NCI-H226 (cell line): ENCODE data around the gene CRY1.
"Not testable (repeated sequence)": the region's sequence is repeated elsewhere in the genome, so short reads cannot be mapped to it uniquely, and the experiment has no call there.

Experiments
- DNase-seq: peaks from one replicate; pipeline ENCODE4 v3.0.0-alpha.2; 2015

The CRY1 gene

DNA sequence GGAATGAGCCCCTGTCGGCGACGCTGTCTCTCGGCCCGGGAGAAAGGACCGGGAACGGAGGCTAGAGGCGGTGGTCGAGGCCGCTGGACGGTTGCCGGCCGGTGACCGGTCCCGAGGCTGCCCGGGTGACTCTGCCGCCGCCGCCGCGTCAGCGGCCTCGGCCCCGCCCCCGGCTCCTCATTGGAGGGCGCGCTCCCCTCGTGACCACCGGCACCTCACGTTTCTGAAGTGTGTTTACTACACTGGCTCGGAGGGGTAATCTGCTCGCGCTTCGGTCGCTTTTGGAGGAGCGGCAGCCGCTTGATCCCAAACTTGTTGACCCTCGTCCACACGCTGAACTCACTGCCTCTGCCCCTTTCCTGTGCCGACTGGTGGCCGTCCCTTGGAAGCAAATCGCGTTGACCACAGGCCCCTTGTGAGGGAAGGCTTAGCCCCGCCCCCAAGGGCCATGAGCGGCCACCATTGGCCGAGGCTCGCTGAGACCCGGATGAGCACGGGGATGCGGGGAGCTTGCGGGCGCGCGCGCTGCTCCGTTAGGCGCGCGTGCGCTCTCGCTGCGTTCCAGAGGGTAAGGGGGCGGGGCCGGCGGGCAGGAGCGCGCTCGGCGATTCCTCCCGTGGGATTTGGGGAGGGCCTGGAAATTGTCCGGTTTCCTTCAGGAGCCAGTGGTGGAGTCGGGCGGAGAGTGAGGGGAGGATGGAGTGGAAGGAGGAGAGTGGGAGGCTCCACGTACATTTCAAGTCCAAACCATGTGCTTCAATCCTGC, at the start of gene CRY1:
TSS of gene CRY1 (minus strand) at position 133 of the 766 bp plus-strand sequence. CDS start 588 bp downstream, outside the sequence.
- DNase-seq, result peak; percentile 87

DNA sequence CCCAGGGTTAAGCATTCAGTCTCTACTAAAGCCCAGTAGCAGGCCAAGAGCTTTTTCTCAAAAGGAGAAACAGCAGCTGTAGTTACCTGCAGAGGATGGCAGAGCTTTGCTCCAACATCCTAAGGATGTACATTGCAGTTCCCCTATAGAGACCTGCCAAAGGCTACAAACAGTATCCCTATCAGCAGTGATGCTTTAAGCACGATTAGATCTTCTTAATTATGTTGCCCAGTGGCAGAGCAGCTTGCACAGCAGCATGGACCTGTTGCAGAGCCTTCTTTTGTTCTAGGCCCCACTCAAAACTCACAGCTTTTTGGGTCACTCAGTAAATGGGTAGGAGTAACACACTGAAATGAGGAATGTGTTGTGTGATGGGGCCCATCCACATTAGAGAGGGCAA, 46.4 kb upstream of the CRY1 start:
- no peak for DNase-seq

DNA sequence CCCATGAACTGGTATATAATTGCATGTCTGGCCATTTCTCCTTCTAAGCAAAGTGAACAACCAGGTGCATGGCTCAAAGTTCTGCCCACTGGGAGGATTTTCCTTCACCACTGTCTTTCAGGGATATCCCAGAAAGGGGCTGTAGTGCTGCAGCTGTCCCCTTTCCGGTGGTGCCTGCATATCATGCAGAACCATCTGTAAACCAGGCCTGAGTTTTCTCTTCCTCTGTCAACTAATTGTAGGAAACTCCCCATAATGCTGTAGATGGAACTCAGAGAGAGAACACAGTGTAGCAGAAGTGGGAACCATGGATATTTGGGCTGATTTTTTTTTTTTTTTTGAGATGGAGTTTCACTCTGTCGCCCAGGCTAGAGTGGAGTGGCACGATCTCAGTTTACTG, 45.6 kb upstream of the CRY1 start:
- DNase-seq, result no peak

DNA sequence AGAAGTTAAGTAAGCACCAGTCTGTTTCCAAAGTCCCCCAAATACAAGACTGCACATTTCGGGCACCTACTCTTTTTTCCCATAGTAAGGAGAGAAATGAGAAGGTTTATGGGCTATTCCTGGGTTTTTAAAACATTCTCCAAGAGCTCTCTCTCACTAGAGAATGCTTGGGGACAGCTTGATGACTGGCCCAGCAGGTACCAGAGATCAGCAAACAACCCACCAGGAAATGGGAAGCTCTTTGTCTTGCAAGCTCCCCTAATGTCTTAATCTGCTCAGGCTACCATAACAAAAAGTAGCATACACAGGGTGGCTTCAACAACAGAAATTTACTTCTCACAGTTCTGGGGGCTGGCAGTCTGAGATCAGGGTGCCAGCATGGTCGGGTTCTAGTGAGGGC, 41.8 kb upstream of the CRY1 start:
- DNase-seq, result no peak

DNA sequence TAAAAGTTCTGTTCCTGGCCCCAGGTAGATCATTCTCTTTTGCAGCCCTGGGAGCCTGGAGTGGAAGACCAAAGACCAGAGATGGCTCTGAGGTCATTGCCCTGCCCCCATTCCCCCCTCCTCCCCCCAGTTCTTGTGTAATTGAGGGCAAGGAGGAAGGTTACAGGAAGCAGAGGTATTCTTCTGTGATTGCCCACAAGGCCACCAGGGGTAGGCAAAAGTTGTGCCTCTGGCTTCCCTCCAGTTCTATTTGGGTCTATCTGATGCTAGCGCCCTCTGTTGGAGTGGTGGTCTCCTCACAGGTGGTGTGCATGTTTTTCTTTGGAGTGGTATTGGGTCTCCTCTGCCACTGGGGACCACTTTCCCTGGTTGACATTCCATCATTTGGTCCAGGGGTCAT, 41.2 kb upstream of the CRY1 start:
- no peak for DNase-seq

DNA sequence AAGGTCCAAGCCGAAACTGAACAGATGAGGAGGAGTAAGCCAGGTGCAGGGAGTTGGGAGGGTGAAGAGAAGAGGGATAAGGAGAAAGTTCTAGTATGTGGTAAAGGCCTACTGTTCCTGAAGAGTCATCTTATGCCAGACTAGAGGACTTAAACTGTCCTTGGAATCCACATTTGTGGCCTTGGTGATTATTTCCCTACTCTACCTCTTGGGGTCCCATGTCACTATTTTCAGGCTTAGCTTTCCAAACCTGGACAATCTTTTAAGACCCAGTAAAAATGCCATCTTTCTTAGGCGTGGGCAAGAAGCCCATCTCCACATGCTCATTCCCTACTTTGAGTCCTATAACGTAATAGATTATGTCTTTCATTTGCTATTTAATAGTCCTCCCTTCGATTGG, 40.1 kb upstream of the CRY1 start:
- no peak for DNase-seq

DNA sequence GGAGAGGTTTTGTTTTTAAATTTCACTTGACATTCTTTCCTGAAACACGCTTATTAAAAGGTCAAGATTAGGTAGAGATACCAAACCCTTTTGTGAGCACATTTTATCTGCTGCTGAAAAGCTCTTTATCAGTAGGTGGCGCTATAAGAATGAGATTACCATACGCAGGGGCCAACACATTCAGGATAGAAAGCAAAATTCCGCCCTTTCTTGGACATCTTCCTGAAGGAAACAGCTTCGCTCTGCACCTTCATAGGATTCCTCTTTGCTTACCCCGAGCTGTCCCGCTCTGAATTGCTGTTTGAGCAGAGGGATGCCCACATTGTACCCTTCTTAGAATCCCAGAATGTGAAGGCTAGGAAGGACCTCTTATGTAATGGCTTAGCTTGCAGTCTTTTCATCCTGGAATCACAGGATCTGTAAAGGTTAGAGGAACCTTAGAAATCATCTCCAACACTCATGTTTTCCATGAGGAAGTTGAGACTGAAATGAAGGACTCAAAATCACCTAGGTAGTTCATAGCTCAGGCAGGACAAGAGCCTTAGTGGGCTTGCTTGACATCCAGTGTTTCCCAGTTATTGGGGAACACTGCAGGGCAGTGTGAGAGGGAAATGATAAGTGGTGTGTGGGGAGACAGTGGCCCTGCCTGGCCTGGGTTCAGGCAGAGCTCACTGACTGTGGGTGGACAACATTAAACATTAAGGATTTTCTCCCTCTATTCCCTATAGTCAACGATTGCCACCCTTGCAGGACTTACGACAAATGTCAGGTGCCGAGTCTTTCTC, 38.7 kb upstream of the CRY1 start:
- peak; percentile 57 for DNase-seq

DNA sequence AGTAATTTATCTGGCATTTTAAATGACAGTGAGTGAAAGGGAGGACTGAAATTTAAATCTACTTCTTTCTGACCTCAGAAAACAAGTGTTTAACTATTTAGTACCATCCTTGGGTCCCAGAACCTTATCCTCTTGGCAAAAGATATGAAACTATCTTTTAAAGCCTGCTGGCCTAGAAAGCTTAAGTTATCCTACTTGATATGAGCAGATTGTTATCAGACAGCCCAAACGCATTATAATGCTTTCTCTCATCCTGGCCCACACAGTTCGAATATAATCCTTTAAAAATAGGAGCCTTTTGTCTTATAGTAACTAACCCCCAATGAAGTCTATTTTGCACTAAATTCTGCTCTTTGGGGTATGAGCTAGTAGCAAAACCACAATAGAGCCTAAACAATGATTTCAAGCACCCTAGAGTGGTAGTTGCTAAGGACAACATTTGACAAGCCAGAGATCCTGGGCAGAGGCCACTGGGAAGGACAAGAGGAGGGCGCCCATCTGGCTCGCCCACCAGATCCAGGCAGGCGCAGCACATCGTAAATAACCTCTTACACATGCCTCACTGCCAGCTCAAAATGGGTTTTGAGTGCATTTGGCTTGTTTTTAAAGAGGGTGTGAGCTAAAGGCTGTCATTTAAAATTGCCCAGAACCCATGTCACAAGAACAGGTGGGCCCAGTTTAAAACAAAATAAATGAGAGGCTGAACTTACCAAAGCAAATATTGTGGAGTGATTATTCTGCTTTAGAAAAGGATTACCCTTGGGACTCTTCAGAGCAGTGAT, 37.7 kb upstream of the CRY1 start:
- DNase-seq, result no peak

DNA sequence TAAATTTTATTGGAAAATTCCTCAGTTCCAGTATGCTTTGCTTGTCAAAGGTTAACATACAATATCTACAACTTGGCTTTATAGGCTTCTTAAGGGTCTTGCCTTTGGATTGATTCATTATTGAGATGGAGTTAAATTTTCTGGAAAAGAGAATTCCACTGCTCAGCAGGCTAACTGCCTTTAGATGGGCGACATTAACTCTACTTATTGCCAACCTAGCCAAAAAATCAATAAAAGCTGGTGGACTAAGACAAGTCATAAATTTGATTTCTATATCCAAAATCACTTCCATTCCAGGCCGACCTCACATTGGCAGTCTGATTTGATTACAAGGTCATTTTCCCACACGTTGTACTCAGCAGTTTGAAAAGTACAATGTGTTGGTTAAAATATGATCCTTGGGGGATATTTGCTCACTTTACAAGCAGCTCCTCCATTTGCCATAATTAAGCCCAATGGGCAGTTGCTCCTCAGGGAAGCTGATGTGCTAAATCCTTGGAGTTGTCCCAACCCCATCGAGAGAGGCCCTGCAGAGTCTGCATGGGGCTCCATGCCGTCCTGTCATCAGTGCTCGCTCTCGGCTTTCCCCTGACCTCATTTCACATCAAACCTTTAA, 36.1 kb upstream of the CRY1 start:
- DNase-seq, result no peak

DNA sequence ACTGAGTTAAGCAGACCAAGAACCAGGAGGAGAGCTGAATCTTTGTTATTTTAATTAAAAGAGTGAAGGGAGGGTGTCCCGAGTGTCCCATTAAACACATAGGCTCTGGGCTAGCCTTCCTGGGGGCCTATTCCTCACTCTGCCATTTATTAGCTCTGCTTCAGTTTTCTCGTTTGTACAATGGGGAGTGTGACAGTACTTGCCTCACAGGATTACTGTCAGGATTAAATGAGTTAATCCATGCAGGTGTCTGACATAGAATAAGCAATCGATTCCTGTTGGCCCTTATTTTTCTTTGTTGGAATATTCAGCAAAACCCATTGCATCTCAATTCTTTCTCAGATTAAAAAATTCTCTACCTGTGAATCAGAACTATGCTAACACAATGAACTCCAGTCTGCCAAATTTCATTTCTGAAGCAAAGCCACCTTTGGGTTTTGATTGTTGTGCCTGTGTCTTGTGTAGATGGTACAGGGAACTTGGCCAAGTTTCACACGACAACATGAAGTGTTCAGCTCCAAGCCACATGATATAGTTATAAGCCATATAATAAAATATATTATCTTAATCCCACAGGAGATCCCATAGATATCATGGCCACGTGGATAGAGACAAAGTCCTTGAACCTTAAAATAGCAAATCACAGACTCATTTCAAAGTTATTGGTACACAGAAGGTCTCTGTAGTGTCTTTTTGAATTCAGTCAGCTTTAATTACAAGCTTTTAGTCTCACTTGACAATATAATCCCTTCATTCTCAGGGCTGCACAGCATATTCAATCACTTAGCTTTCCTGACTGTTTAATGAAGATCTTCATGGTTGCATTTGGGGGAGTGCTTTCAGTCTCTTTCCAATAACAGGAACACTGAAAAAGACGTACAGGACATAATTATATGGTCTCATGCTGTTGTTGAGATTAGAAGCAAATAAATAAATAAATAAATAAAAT, 34.4 kb upstream of the CRY1 start:
- DNase-seq, result no peak

DNA sequence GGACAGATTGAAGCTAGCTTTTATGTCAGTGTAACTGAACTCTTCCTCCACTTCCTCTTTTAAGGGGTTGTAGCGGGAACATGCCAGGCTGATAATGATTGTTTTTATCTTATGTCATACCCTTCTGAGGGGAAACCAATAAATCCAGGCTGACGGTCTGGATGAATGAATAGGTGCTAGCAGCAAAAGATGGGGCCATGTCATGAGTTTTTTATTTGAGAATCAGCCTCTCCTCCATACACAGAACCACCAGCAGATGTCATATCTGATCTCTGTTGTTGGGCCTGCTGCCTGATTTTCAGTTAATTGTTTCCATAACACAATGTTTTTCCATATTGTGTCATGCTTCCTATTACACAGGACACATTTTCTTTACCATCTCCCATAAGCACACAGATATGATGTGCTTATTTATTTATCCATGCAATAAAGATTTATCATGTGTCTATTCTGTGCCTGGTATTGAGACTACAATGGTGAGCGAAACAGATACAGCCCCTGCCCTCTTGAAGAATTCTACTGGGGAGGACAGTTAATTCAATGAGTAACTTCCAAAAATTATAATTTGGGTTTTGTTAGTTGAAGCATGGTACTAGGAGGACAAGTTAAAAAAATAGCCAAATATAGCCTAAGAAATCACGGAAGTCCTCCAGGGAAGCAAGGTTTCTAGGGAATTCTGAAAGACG, 33.6 kb upstream of the CRY1 start:
- no peak for DNase-seq

DNA sequence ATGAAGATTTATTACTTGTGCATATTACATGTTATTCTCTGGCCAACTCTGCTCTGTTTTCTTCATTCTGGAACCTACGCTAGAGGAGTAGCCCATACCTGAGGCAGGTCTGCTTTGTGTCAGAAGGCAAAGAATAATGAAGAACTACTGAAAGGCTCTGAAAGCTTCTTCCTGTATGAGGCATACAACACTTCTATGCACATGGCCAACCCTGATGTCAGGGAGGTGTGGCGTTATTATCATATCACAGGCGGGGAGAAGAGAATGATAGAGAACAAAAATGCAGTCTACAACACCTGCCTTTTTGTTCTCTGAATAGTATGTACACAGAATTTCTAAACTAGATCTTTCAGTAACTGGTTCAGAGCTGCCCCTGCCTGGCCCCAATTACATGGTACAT, 32.5 kb upstream of the CRY1 start:
- no peak for DNase-seq

DNA sequence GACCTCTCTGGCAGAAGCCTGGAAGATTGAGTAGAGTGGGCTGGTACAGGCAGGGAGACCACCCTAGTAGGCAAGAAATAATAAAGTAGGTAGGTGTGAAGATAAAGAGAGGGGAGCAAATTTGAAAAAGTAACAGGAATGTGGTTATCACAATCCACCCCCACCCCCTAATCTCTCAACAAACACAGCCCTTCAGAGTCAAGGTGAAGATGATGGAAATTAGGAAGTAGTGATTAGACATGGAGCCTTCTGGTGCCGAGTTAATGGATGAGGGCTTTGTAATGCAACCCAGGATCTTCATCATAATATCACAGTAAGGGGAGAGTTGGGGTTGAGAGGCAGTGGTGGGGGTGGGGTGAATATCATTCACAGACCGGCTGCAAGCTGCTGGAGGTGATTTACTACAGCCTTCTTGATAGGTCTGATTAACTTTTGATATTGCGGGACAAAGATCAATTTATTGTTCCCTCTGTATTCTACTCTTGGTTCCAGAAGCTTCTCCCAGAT, 29.2 kb upstream of the CRY1 start:
- no peak for DNase-seq

DNA sequence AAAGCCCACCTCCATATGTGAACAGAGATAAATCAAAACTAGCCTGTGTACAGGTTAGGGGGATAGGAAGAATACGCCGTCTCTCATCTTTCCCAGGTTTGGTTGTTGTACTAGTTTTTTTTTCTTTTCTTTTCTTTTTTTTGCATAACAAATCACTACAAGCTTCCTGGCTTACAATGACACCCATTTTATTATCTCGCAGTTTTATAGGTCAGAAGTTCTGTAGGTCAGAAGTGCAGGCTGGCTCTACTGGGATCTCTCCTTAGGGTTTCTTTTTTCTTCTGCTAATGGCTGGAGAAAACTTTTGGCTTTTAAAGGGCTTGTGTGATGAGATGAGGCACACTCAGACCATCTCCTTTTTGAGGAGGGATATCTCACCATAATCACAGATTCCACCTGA, 25.7 kb upstream of the CRY1 start:
- DNase-seq, result no peak

DNA sequence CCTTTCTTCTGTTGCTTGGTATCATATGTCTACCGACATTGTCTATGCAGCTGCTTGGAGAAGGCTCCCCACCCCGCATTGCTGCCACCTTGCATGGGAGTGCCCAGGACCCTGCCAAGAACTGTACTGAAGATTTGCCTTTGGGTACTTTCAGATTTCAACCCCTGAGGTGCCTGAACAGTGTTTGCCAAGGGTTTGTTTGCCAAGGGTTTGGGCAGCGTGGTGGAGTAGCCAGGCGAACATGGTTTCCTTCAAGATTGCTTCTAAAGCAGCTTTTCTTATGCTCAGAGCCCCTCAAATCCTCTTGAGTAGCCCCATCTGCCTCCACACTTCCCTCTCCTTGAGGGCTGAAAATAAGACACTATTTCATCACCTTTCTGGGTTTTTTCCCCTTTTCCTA, 25.3 kb upstream of the CRY1 start:
- DNase-seq, result no peak

DNA sequence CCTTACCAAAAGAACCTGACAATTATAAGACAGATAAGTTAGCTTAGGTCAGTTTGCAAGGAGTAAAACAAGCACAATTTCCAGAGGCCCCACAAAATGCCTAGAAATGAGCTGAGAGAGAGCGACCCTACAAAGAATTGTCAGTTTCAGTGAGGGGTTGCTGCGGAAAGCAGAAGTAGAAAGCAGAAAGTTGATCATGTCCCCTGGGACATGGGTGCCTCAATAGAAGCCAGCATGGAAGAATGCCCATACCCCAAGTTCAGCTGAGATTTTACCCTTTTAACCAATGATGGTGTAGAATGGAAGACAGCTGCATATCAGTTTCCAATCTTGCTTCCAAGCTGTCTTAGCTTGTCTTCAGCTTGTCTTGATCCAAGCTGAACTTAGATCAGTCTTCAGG, 21.8 kb upstream of the CRY1 start:
- DNase-seq, result no peak

DNA sequence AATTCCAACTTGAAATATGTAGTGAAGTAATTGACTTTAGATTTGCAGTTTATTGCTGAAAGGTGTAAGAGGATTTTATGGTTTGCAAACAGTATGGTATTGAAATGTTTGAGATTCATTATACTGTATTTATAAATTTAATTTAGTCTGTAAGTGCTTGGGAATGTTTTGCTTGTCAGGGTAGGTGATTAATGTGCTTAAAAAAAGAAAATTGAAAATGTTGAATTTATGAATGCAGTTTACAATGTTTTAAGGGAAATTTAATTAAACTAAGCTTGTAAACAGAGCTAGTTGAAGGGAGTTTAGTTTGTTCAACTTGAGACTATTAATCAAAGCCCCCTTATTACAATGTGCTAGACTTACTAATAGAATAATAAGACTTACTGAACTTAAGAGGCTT, 18.0 kb upstream of the CRY1 start:
- no peak for DNase-seq

DNA sequence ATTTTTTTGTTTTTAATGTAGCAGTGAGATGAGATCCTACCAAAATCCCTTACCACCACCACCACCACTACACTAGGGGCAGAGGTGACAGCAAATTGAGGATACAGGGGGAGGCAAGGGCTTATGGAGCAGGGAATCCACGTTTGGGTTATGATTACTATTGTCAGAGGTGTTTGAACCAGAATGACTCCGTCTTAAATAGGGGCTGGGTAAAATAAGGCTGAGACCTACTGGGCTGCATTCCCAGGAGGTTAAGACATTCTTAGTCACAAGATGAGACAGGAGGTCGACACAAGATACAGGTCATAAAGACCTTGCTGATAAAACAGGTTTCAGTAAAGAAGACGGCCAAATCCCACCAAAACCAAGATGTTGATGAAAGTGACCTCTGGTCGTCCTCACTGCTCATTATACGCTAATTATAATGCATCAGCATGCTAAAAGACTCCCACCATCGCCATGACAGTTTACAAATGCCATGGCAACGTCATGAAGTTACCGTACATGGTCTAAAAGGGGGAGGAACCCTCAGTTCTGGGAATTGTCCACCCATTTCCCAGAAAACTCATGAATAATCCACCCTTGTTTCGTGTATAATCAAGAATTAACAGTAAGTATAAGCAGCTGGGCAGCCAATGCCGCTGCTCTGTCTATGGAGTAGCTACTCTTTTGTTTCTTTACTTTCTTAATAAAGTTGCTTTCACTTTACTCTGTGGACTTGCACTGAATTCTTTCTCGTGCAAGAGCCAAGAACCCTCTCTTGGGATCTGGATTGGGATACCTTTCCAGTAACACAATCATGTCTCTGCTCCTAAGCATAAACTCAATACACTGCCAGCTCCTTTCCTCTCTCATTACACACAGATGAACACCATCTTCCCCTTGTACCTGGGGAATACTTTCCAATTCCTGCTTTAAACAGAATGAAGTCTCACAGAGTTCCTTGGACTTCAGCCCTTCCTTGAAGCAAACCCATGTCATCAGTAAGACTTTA, 16.7 kb upstream of the CRY1 start:
- DNase-seq, result no peak

DNA sequence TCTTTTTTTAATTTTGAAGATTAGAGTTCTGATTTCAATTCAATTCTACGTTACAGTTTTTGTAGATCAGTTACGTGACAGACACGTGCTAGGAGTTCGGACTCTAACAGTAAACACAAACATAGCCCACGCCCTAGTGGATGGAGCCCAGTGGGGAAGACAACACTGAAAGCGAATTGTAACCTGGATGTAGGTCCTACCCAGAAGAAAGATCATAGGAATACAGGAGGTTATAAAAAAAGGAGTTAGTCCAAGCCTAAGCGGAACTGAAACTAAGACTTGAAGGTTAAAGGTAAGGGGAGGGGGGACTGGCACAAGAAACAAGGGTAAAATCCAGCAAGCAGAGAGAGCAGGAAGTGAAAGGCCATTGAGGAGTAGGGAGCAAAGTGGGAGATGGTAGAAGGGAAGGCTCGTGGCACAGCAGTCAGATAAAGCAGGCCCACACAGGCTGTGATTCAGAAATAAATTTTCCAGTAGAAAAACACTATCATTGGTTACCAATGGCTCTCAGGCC, 15.7 kb upstream of the CRY1 start:
- DNase-seq, result no peak

DNA sequence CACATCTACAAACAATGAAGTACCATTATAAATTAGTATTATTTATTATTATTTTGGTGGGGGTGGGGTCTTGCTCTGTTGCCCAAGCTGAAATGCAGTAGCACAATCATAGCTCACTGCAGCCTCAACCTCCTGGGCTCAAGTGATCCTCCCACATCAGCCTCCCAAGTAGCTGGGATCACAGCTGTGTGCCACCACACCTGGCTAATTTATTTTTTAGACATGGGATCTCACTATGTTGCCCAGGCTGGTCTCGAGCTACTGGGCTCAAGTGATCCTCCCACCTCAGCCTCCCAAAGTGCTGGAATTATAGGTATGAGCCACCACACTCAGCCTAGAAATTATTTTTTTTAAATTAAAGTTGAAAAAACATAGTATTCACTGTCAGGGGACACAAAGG, 15.0 kb upstream of the CRY1 start:
- DNase-seq, result not testable (repeated sequence)
